VCaP (cell line): ENCODE measurements around the gene ZNF844.

ENCODE experiments used
- H3K27ac ChIP-seq: fragments of 450-650 bp; 2 replicates; pipeline ENCODE4 v1.5.1; 2017
- CTCF ChIP-seq: fragments of 450-650 bp; conservative IDR thresholded peaks from 2 replicates; pipeline ENCODE4 v1.5.1; 2017; ENCODE audit warnings: mild to moderate bottlenecking, moderate library complexity

ZNF844 gene

GRCh38 chr19:12064590-12065538 lies at the start of gene ZNF844:
ZNF844 (plus strand) TSS chr19:12064731; CDS start chr19:12064874, 143 bp downstream.
- no peak for TF ChIP-seq CTCF
- peak within 1 kb of the TSS; percentile 90 for H3K27ac ChIP-seq

- no peak overlapping the region for H3K27ac ChIP-seq
- no peak for TF ChIP-seq CTCF
Measured at GRCh38 chr19:12015015-12015752, 49.3 kb upstream of the ZNF844 start.

GRCh38 chr19:12015753-12016116 lies 48.8 kb upstream of the ZNF844 start:
- H3K27ac ChIP-seq = no peak overlapping the region

GRCh38 chr19:12034198-12034597 lies 30.3 kb upstream of the ZNF844 start:
- no peak for TF ChIP-seq CTCF
- peak overlapping the region; percentile 91 for H3K27ac ChIP-seq

More at GRCh38 chr19:12015753-12016116, 48.8 kb upstream of the ZNF844 start:
- TF ChIP-seq CTCF = no peak

- no peak for TF ChIP-seq CTCF
- peak overlapping the region; percentile 91 for H3K27ac ChIP-seq
Measured at GRCh38 chr19:12034620-12035019, 29.9 kb upstream of the ZNF844 start.

- peak within 1 kb of the TSS; percentile 91 for H3K27ac ChIP-seq
- no peak for TF ChIP-seq CTCF
Measured at GRCh38 chr19:12035220-12036172, 29.0 kb upstream of the ZNF844 start, which contains the start of gene ZNF433. ZNF433 (minus strand) TSS chr19:12035679; CDS start chr19:12035539, 140 bp downstream.
